Measurements from ENCODE around the gene ARHGAP21.
"Not testable (repeated sequence)": the region's sequence is repeated elsewhere in the genome, so short reads cannot be mapped to it uniquely, and the experiment has no call there.

ARHGAP21 gene

GRCh38 chr10:24674892-24675632 lies 48.6 kb downstream of the ARHGAP21 start:
- in situ Hi-C loops (cut with HindIII; ENCODE audit: low sequenced_read_pairs), result no loop called here
- TF ChIP-seq CTCF (IDR thresholded peaks at IDR 0.05; ENCODE audit: low read depth, low read length), result no peak
- no peak for DNase-seq (ENCODE audit: low read depth, low spot score)
- H3K4me3 ChIP-seq (ENCODE audit: low read depth, low read length), result no peak overlapping the region

GRCh38 chr10:24670964-24671670 lies 52.6 kb downstream of the ARHGAP21 start:
- in situ Hi-C loops (cut with HindIII; ENCODE audit: low sequenced_read_pairs), result no loop called here
- no peak overlapping the region for H3K4me3 ChIP-seq (ENCODE audit: low read depth, low read length)
- TF ChIP-seq CTCF (IDR thresholded peaks at IDR 0.05; ENCODE audit: low read depth, low read length), result no peak
- DNase-seq (ENCODE audit: low read depth, low spot score), result no peak

GRCh38 chr10:24669285-24669852 lies 54.3 kb downstream of the ARHGAP21 start:
- DNase-seq (ENCODE audit: low read depth, low spot score), result no peak
- TF ChIP-seq CTCF (IDR thresholded peaks at IDR 0.05; ENCODE audit: low read depth, low read length), result no peak
- in situ Hi-C loops (cut with HindIII; ENCODE audit: low sequenced_read_pairs), result no loop called here
- H3K4me3 ChIP-seq (ENCODE audit: low read depth, low read length), result no peak overlapping the region

- DNase-seq (ENCODE audit: low read depth, low spot score), result no peak
- in situ Hi-C loops (cut with HindIII; ENCODE audit: low sequenced_read_pairs), result no loop called here
Observed at GRCh38 chr10:24668247-24668646, 55.4 kb downstream of the ARHGAP21 start.

GRCh38 chr10:24664991-24665390 lies 58.7 kb downstream of the ARHGAP21 start:
- no peak overlapping the region for H3K4me3 ChIP-seq (ENCODE audit: low read depth, low read length)
- TF ChIP-seq CTCF (IDR thresholded peaks at IDR 0.05; ENCODE audit: low read depth, low read length), result no peak
- in situ Hi-C loops (cut with HindIII; ENCODE audit: low sequenced_read_pairs), result no loop called here
- DNase-seq (ENCODE audit: low read depth, low spot score), result no peak

More at GRCh38 chr10:24668247-24668646, 55.4 kb downstream of the ARHGAP21 start:
- TF ChIP-seq CTCF (IDR thresholded peaks at IDR 0.05; ENCODE audit: low read depth, low read length), result no peak
- H3K4me3 ChIP-seq (ENCODE audit: low read depth, low read length), result no peak overlapping the region

GRCh38 chr10:24661376-24661775 lies 62.3 kb downstream of the ARHGAP21 start:
- no peak for DNase-seq (ENCODE audit: low read depth, low spot score)
- in situ Hi-C loops (cut with HindIII; ENCODE audit: low sequenced_read_pairs), result no loop called here
- no peak overlapping the region for H3K4me3 ChIP-seq (ENCODE audit: low read depth, low read length)
- TF ChIP-seq CTCF (IDR thresholded peaks at IDR 0.05; ENCODE audit: low read depth, low read length), result no peak

GRCh38 chr10:24658319-24658718 lies 65.4 kb downstream of the ARHGAP21 start:
- DNase-seq (ENCODE audit: low read depth, low spot score); H3K4me3 ChIP-seq (ENCODE audit: low read depth, low read length); in situ Hi-C loops (cut with HindIII; ENCODE audit: low sequenced_read_pairs): not testable (repeated sequence)

GRCh38 chr10:24656326-24656725 lies 67.4 kb downstream of the ARHGAP21 start:
- in situ Hi-C loops (cut with HindIII; ENCODE audit: low sequenced_read_pairs); H3K4me3 ChIP-seq (ENCODE audit: low read depth, low read length); DNase-seq (ENCODE audit: low read depth, low spot score): not testable (repeated sequence)

Measured in astrocyte of the spinal cord (primary cell).